CD4-positive, alpha-beta T cell treated with Interleukin-1 beta for 1 hour (primary cell): ENCODE results near the gene ARHGDIA.

ENCODE experiments used
- DNase-seq, 2 donors: peaks; one replicate each; pipeline ENCODE4 v3.0.0-alpha.2; 2020 to 2022

Gene ARHGDIA

DNA sequence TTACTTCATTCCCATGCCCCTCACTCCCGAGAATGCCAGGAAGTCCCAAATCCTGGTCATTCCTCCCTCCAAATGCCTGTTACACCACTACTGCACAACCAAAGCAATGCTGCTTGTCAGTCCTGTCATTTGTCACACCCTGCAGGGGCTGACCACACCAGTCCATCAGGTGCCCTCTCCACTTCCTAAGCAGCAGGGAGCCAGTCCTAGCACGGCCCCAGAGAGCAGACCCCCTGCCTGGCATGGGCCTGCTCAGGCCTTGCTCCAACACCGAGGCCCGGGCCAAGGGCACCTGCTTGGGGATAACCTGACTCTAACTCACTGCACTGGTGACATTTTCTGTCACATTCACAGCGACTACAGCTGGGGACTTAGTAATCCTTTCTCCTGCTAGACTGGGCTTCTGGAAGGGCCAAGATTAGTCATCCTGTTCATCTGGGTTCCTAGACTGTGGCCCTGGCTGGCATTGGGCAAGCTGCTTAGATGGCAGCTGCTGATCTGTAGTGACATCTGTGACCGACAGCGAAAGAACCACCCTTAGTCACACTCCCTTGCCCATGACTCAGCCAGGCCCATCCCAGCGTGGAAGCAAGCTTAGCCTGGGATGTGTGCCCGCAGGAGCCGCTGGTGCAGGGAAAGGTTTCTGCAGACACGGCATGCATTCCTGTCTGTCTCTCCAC, 14.9 kb upstream of the ARHGDIA start:
- no peak for DNase-seq

DNA sequence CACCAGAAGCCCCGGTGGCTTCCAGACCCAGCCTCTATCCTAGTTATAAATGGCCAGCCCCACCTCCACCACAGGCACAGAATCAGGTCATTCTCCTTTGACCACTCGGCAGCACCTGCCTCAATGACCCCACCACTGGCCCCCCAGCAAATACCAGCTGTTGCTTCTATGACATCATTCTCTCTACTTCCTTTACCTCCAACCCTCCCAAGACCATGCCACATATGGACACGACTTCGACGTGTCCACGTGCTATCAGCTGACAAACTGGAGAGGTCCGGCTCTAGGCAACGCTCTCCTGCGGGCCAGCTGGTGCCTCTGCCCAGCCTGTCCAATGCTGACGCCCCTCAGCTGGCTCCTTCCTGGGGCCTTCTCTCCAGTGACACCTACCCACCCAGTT, 14.3 kb upstream of the ARHGDIA start:
- DNase-seq = no peak

DNA sequence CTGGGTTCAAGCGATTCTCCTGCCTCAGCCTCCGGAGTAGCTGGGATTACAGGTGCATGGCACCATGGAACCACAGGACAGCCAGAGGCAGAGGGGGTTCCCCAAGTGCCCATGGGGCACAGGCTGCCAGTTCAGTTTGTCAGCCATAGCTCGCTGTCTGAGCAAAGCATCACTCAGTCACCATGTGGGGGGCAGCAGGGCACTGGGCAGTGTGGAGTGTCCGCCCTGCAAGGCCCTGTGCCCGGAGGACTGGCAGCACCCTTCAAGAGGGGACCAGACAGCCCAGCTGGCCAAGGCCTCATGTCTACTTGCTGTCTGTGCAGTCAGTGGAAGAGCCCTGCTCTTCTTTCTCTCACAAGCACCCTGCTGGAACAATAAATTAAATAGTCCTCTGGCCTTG, 13.8 kb upstream of the ARHGDIA start:
- DNase-seq = no peak

GRCh38 chr17:81884520-81884919, 13.4 kb upstream of the ARHGDIA start:
- no peak for DNase-seq

DNA sequence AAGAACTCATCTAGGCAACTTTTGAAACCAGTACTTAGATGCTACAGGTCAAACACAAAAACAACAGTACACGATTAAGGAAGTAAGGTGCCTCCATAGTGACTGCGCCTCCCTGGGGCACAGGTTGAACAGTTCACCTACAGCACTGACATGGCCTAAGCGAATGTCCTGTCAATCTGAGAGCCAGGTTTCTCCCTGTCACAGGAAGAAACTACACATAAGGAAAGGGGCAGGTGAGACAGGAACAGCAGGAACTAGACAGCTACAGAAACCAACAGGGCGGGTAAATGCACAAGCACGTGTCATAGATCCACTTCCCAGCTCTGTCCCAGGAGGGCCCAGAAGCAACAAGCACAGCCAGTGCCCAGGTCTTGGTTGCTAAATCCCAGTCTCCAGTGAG, 8.0 kb upstream of the ARHGDIA start:
- no peak for DNase-seq

- no peak for DNase-seq
These were observed 7.2 kb upstream of the ARHGDIA start for GRCh38 chr17:81878294-81878693.

- no peak for DNase-seq
These were observed 6.4 kb upstream of the ARHGDIA start for GRCh38 chr17:81877569-81877968.

GRCh38 chr17:81871387-81872230, 472 bp upstream of the ARHGDIA start:
- peak; percentile 95 to 96 for DNase-seq

GRCh38 chr17:81870131-81870980, 781 bp downstream of the ARHGDIA start:
- peak; percentile 45 to 54 for DNase-seq

GRCh38 chr17:81869221-81870130, 1.7 kb downstream of the ARHGDIA start:
- DNase-seq = peak in 1 of 2 donors; percentile 37

DNA sequence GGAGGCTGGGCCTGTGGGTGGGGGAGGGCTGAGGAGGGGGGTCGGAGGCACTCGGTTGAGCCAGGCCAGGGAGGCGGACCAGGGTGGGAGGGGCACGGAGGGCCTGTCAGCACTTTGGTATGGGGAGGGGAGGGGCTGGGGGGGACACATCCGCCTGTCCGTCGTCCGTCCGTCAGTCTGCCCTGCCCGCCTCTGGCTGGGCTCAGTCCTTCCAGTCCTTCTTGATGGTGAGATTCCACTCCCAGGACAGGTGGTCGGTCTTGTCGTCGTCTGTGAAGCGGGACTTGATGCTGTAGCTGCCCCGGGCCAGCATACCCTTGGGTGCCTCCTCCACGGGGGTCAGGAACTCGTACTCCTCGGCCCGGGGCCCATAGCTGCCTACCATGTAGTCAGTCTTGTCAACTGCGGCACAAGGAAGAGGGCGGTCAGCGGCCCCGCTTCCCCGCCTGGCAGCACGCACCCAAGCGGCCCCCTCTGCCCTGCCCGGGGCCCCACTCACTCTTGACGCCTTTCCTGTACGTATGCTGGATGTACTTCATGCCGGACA, 2.4 kb downstream of the ARHGDIA start:
- no peak for DNase-seq

- no peak for DNase-seq
These were observed 3.0 kb downstream of the ARHGDIA start for GRCh38 chr17:81867991-81868673.

GRCh38 chr17:81867170-81867990, 3.8 kb downstream of the ARHGDIA start:
- DNase-seq = peak in 1 of 2 donors; percentile 37

GRCh38 chr17:81866440-81867169, 4.5 kb downstream of the ARHGDIA start:
- peak in 1 of 2 donors; percentile 25 for DNase-seq

DNA sequence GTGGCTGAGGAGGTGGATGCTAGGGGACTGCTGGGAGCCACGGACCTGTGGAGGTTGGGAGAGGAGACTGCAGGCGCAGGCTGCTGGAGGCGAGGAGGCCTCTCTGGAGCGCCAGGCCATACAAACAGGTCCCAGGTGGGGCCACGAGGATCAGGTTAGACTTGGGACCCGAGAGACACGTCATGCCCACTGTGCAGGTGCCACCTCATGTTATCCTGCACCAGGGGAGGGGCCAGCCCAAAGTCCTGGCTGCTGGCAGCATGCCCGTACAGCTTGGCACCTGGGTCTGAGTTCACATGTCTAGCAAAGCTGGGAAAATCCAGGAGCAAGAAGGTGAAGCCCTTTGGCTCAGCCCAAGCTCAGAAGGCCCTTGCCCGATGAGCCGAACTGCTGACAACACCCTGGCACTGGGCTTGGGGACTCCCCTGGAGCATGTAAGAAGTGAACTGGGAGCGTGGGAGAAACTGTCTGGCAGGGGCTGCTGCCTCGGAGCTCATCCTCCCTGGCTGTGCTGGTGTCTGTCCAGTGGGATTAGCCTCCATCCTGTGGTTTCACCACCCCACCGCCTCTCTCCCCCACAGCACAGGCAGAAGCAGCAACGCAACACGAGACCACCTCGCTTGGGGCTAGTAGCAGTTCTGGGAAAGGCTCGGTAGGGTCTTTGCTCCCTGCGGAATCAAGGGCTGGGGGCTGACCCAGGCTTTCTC, 5.3 kb downstream of the ARHGDIA start:
- peak in 1 of 2 donors; percentile 20 for DNase-seq

DNA sequence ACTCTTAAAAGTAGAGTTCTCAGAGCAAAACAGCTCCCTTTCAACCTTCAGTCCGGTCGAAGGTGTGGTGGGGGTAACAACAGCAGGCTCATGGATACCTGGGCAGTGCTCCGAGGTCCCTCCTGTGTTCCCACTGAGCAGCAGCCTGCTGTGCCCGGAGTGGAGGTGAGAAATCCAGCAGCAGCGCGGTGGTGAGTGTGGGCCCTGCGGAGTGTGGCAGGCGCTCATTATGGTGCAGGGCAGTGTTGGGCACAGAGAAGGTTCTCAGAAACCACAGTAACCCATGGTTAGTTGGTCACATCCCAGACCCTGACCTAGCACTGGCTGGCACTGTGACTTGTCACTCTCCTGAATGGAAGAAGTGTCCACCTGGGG, 5.8 kb downstream of the ARHGDIA start:
- no peak for DNase-seq

DNA sequence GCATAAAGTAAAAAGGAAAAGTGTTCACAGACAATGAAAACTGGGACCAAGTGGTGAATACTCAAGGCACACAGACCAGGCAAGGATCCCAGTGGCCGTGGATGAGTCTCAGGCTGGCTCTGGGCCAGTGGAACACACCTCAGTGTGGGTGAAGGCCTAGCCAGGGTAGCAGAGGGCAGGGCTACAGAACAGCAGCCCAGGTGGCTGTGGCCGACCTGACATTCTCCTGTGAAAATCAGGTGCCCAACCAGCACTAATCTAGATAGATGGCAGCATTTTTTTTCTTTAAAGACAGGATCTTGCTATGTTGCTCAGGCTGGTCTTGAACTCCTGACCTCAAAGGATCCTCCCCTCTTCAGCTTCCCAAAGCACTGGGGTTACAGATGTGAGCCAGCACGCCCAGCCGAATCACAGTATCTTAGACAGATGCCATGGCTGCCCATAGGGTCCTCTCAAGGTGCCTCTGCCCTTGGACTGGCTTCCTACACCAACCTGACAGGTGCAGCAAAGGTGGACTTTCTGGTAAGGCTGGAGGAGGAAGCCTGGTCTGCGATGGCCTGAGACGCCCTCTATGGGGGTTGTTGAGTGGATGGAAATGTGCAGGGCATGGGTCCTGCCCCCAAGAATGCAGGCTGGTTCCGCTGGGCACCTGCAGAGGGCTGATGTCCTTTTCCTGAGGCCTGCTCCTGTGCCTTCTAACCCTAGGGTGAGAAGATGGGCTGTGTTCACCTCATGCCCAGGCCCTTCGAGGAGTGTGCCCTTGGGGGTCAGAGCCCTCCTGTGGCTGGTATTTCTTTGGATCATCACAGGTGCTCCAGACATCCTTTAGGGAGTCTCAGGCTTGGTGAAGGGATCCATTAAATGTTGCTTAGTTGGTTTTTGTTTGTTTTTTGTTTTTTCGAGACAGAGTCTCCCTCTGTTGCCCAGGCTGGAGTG, 7.0 kb downstream of the ARHGDIA start:
- DNase-seq = no peak

DNA sequence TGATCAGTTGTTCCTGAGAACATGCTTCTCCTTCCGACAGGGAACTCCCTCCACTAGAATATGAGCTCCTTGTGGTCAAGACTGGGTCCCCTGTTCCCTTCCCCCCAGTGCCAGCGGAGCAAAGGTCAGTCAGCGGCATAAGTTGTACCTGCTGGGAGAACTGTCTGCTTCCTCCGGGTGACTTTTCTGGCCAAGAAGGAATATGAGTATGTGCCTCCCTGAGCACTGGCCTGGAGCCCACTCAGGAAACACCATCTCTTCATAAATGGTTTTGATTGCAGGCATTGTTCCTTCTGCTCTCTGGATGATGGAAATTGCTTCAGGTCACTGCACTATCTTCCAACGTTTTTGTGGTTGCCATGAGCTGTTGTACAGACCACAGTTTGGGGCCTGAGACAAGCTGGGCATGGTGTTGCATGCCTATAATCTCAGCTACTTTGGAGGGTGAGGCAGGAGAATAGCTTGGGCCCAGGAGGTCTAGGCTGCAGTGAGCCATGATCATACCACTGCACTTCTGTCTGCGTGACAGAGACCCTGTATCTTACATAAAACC, 7.9 kb downstream of the ARHGDIA start:
- no peak for DNase-seq
